Stomach smooth muscle (tissue), 2 donors: ENCODE measurements around the gene NSF.

Experiments used
- H3K27ac ChIP-seq: one replicate; pipeline ENCODE4 v1.7.0; 2013; ENCODE audit warnings: mild to moderate bottlenecking, low read length, inconsistent platforms
- H3K27me3 ChIP-seq, 2 donors: one replicate each; pipeline ENCODE4 v1.7.0; 2013; ENCODE audit warnings: low read length in 2 of 2; ENCODE audit not compliant: insufficient read depth in 2 of 2, control insufficient read depth in 1 of 2
- H3K36me3 ChIP-seq, 2 donors: one replicate each; pipeline ENCODE4 v1.7.0; 2013; ENCODE audit warnings: low read length in 2 of 2; ENCODE audit not compliant: control insufficient read depth in 2 of 2, insufficient read depth in 2 of 2
- H3K4me1 ChIP-seq: one replicate; pipeline ENCODE4 v1.7.0; 2013; ENCODE audit warnings: low read length; ENCODE audit not compliant: control insufficient read depth, insufficient read depth
- H3K4me3 ChIP-seq, 2 donors: one replicate each; pipeline ENCODE4 v1.7.0; 2013; ENCODE audit warnings: low read length in 2 of 2
- H3K9ac ChIP-seq, 2 donors: one replicate each; pipeline ENCODE4 v1.7.0; 2013; ENCODE audit warnings: low read length in 2 of 2, mild to moderate bottlenecking in 1 of 2
- H3K9me3 ChIP-seq, 2 donors: one replicate each; pipeline ENCODE4 v1.7.0; 2013; ENCODE audit warnings: low read length in 2 of 2; ENCODE audit not compliant: control insufficient read depth in 2 of 2
- donor health status: healthy.
- donor health status: Pancreatic carcinoma.

NSF gene

DNA sequence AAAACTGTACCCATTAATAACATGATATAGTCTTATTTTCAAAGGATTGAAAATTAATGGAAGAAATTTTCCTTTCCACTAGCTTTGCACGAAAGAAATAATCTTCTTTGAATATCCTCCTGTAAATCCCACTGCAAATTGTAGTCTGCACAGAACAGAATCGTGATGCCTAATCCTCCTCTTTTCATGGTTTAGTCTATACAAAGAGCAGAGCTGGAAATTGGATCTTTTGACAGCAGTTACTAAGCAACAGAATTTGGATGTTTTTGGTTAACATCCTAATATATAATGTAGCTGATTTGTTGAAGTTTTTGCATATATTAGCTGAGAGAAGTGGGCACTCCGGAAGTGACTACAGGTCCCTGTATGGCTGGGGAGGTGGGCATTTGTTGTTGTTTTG is 129.4 kb downstream of the NSF start:
- no peaks in the 10 kb centered on the region for H3K27me3 ChIP-seq
- no peak overlapping the region for H3K9ac ChIP-seq
- H3K36me3 ChIP-seq, result peaks cover 3 to 8% of the 10 kb centered on the region in 2 donors
- H3K9me3 ChIP-seq, result no peaks in the 10 kb centered on the region
- no peaks in the 10 kb centered on the region for H3K4me1 ChIP-seq
- no peak overlapping the region for H3K27ac ChIP-seq
- H3K4me3 ChIP-seq, result no peak overlapping the region

DNA sequence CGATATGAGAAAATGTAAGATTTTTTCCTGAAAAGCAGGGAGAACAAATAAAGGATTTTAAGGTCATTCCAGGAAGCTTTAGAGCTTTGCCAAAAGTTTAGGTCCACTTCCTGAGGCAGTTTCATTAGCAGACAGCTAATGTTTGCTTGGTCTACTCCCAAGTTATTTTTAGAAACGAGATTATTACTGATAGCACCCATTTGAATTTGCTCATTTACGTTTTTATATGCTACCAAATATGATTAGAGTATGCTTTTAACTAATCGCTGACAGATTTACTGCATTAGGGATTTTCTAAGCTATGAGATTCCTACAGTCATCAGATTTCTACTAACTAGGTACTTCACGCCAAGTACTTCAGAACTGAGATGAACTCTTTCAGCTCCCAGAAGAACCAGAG is 129.9 kb downstream of the NSF start:
- Histone ChIP-seq H3K4me1 (no peaks in the 10 kb centered on the region), H3K36me3 (peaks cover 3 to 8% of the 10 kb centered on the region in 2 donors), H3K9ac (no peak overlapping the region), H3K27me3 (no peaks in the 10 kb centered on the region), H3K4me3 (no peak overlapping the region), H3K9me3 (no peaks in the 10 kb centered on the region), H3K27ac (no peak overlapping the region)

DNA sequence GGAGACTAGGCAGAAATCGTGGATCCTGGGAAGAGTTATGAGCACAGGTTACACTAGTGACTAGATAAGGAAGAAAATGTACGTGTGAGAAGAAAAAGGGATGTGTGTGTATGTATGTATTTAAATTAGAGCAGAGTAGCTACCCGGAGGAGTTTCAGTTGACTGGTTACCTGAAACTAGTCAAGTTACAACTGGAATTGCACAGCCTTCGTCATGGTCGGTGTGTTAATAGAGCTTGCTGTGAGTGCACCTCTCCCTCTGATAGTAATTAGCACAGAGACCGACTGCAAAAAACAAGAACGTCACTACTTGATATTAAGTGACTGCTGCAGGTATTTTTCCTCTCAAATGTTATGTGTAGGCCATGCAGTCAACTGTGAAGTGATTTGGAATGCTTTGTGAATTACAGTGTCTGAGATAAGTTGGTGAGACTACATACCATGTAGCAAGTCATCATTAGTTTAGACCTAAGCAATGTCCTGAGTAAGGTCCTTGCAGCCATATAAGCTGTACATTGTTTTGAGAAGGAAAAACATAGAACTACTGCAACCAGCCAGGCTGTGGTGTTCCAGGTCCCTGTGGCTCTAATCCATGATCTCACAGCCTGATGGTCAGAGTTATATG is 132.3 kb downstream of the NSF start:
- Histone ChIP-seq H3K36me3 (peaks cover 3 to 4% of the 10 kb centered on the region in 2 donors), H3K9ac (no peak overlapping the region), H3K4me1 (no peaks in the 10 kb centered on the region), H3K9me3 (no peaks in the 10 kb centered on the region), H3K4me3 (no peak overlapping the region), H3K27me3 (no peaks in the 10 kb centered on the region), H3K27ac (no peak overlapping the region)

DNA sequence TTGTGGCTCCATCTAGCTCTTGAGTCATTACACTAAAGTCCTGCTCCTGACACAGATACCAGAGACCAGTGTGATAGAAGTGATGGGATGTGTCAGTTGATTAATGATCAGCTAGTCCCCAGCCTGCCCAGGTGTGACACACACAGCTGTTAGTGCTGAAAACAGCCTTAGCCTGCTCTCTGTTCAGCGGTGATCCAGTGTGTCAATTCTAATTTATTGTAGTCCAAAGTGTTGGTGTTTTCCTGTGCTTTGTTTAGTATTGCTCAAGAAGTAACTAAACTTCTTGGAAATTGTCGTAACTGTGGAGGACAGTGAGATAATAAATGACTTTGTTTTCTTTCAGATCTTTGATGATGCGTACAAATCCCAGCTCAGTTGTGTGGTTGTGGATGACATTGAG is 135.7 kb downstream of the NSF start:
- H3K9me3 ChIP-seq, result no peaks in the 10 kb centered on the region
- no peaks in the 10 kb centered on the region for H3K4me1 ChIP-seq
- H3K4me3 ChIP-seq, result no peak overlapping the region
- H3K27me3 ChIP-seq, result no peaks in the 10 kb centered on the region
- peaks cover 0 to 2% of the 10 kb centered on the region in 2 donors for H3K36me3 ChIP-seq
- H3K9ac ChIP-seq, result no peak overlapping the region
- H3K27ac ChIP-seq, result no peak overlapping the region

DNA sequence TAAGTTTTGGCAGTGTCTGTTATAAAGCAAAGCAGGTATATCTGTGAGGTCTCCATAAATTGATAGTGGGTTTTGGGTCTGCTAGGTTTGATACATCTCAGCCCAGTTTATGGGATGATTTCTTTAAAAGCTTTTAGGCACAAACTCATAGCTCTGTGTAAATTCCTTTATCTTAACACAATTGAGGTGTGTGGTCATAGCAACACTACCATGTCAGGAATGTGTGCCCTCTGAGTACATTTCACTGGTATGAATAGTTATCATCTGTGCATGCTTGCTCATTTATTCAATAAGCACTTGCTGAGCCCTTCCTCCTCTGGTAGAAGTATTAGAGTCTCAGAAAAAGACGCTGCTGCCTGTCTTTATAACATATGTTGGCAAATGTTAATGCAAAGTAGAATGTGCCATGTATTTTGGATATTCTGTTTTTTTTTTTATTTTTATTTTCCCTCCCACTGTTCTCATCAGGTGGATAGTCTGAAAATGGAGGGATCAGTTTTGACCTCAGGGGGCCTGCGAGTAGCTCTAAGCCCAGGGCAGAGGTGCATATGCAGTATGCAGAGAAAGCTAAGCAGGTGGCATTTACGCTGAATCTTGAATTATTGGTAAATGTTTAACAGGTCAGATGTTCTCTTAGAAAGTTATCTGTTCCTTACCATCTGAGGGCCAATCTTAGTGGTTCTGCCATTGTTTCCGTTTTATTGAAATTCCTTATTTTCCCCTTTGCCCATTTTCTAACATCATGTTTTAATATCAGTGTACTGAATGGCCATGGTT is 137.3 kb downstream of the NSF start:
- Histone ChIP-seq H3K4me3 (no peak overlapping the region), H3K27ac (no peak overlapping the region), H3K27me3 (no peaks in the 10 kb centered on the region), H3K4me1 (no peaks in the 10 kb centered on the region), H3K9me3 (no peaks in the 10 kb centered on the region), H3K36me3 (peaks cover 1 to 4% of the 10 kb centered on the region in 2 donors), H3K9ac (no peak overlapping the region)

DNA sequence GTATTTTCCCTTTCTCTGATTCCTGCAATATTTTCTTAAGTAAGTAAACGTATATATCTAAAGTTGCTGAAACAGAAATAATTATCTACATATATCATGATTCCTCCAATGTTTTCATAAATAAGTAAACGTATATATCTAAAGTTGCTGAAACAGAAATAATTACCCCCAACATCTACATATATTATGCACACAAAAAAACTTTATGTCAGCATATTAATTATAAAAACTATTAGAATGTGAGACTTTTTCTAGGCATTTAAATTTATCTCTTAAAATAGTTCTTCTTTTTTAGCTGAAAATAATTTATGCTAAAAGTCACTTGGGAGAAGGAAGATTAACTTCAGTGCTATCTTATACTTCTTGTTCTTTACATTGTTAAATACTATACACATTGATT is 139.6 kb downstream of the NSF start:
- Histone ChIP-seq H3K4me3 (no peak overlapping the region), H3K36me3 (peaks cover 4 to 5% of the 10 kb centered on the region in 2 donors), H3K27me3 (no peaks in the 10 kb centered on the region), H3K9me3 (no peaks in the 10 kb centered on the region), H3K4me1 (no peaks in the 10 kb centered on the region), H3K9ac (no peak overlapping the region), H3K27ac (no peak overlapping the region)

DNA sequence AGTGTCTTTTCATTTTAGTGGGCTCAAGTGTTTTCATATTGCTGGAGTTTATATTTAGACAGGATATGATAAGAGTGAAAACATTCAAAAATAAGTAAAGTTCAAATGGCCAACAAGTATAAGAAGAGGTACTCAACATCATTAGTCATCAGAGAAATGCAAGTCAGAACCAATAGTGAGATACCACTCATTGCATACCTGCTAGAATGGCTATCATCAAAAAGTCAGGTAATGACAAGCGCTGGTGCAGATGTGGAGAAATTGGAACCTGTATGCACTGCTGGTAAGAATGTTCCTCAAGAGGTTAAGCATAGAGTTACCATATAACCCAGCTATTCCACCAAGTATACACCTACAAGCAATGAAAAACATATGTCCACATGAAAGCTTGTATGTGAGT is 140.2 kb downstream of the NSF start:
- no peaks in the 10 kb centered on the region for H3K9me3 ChIP-seq
- peaks cover 4 to 5% of the 10 kb centered on the region in 2 donors for H3K36me3 ChIP-seq
- no peaks in the 10 kb centered on the region for H3K27me3 ChIP-seq
- no peak overlapping the region for H3K9ac ChIP-seq
- H3K27ac ChIP-seq, result no peak overlapping the region
- H3K4me3 ChIP-seq, result no peak overlapping the region
- no peaks in the 10 kb centered on the region for H3K4me1 ChIP-seq

DNA sequence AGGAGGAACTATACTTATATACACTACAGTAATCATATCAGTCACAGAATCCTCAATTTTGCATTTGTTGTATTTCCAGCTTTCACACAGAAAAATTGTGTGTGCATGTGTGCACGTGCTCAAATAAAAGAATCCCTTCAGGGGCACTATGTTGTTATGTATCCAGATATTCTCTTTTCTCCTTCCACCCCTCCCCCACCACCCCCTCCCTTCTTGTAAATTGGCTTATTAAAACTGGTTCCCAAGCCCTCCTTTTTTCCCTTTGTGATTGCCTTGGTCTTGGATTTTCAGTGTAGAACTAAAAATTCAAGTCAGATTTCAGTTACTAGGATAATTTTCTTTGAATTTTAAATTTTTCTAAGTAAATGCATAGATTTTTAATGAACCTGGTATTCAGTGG is 141.7 kb downstream of the NSF start:
- H3K9me3 ChIP-seq, result no peaks in the 10 kb centered on the region
- no peak overlapping the region for H3K9ac ChIP-seq
- H3K4me3 ChIP-seq, result no peak overlapping the region
- no peaks in the 10 kb centered on the region for H3K27me3 ChIP-seq
- no peak overlapping the region for H3K27ac ChIP-seq
- H3K36me3 ChIP-seq, result peaks cover 4 to 5% of the 10 kb centered on the region in 2 donors
- no peaks in the 10 kb centered on the region for H3K4me1 ChIP-seq

DNA sequence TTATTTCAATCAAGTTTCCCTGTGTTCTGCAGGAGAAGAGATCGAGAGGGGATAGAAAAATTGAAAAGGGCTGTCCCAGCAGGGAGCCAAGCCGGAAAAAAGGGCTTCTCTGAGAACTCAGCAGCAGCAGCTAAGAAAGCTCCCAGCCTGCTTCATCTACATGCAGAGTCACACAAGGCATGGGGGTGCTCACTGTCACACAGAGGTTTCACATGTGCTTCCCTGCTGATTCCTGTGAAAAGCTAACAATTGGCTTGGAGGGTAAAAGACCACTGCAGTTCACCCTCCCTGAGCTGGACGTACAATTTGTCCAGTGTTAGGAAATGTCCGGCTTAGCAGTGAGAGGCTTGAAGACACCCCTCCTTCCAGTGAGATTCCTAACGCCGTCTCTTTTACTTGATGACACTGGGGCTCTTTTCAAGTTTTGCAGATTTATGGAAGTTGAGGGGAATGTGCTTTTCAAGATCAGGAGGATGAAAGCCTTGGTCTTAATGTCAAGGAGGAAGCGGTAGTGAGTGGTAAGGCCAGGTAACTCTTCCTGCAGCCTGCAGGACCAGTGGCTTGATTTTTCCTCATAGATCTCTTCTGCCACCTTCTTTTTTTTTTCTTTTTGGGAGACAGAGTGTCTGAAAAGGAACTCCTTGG is 142.4 kb downstream of the NSF start:
- H3K27ac ChIP-seq, result no peak overlapping the region
- no peaks in the 10 kb centered on the region for H3K4me1 ChIP-seq
- peaks cover 4 to 5% of the 10 kb centered on the region in 2 donors for H3K36me3 ChIP-seq
- H3K9ac ChIP-seq, result no peak overlapping the region
- H3K9me3 ChIP-seq, result no peaks in the 10 kb centered on the region
- no peaks in the 10 kb centered on the region for H3K27me3 ChIP-seq
- no peak overlapping the region for H3K4me3 ChIP-seq

DNA sequence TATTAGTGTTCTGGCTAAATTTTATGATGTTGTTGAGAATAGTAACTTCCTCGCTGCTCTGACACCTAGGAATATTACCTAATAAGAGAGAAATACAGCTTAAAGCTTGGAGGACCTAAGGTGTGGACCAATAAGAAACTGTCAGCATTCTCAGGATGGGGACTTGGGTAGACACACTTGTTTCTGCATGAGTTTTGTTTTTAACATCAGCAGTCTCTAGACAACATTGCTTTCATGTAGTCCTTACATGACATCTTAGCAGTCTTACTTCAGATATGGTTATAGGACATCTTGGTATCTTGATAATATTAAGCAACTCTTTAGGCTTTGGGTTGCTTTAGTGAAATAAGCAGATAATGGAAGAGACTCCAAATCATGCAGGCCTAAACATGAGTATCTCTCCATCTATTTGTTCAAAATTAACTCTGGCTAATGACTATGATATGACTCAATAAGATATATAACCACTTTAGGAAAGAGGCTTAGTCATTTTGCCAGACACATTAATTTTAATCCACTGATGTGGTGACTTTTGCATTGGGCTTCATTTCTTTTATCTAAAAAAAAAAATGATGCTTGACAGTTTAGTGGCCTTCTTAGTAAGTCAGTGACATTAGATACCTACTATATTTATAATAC is 143.5 kb downstream of the NSF start:
- H3K9me3 ChIP-seq, result no peaks in the 10 kb centered on the region
- peaks cover 4 to 5% of the 10 kb centered on the region in 2 donors for H3K36me3 ChIP-seq
- no peak overlapping the region for H3K4me3 ChIP-seq
- H3K27ac ChIP-seq, result no peak overlapping the region
- no peak overlapping the region for H3K9ac ChIP-seq
- no peaks in the 10 kb centered on the region for H3K27me3 ChIP-seq
- no peaks in the 10 kb centered on the region for H3K4me1 ChIP-seq
